ENCODE measurements around the gene SULT2B1.
A peak's percentile ranks its signal among the peaks of the same experiment; 100 is the strongest.

Gene SULT2B1

GRCh38 chr19:48634424-48635262 is 82.7 kb downstream of the SULT2B1 start:
- peak; percentile 92 for DNase-seq (ENCODE audit: low spot score)

GRCh38 chr19:48635263-48635965 is 83.4 kb downstream of the SULT2B1 start:
- peak; percentile 59 for DNase-seq (ENCODE audit: low spot score)

- DNase-seq (ENCODE audit: low spot score), result no peak
Measured at GRCh38 chr19:48635966-48636858, 84.2 kb downstream of the SULT2B1 start.

GRCh38 chr19:48636859-48637448 is 85.0 kb downstream of the SULT2B1 start, which contains the start of gene DBP:
TSS of gene DBP (minus strand) at chr19:48637379. CDS start at chr19:48636994, 385 bp downstream.
- DNase-seq (ENCODE audit: low spot score), result no peak

GRCh38 chr19:48637449-48637947 is 85.5 kb downstream of the SULT2B1 start:
- DNase-seq (ENCODE audit: low spot score), result peak; percentile 100

- DNase-seq (ENCODE audit: low spot score), result peak; percentile 92
Measured at GRCh38 chr19:48637948-48638830, 86.2 kb downstream of the SULT2B1 start.

- DNase-seq (ENCODE audit: low spot score), result no peak
Measured at GRCh38 chr19:48638831-48639381, 86.9 kb downstream of the SULT2B1 start.

GRCh38 chr19:48639483-48640375 is 87.8 kb downstream of the SULT2B1 start:
- DNase-seq (ENCODE audit: low spot score), result peak; percentile 31

- DNase-seq (ENCODE audit: low spot score), result no peak
Measured at GRCh38 chr19:48641850-48642249, 89.9 kb downstream of the SULT2B1 start.

GRCh38 chr19:48642862-48643261 is 90.9 kb downstream of the SULT2B1 start:
- DNase-seq (ENCODE audit: low spot score), result no peak

GRCh38 chr19:48644355-48644754 is 92.4 kb downstream of the SULT2B1 start:
- no peak for DNase-seq (ENCODE audit: low spot score)

GRCh38 chr19:48644839-48645619 is 93.1 kb downstream of the SULT2B1 start:
- peak; percentile 81 for DNase-seq (ENCODE audit: low spot score)

- DNase-seq (ENCODE audit: low spot score), result no peak
Measured at GRCh38 chr19:48645620-48646000, 93.6 kb downstream of the SULT2B1 start.

- DNase-seq (ENCODE audit: low spot score), result peak; percentile 94
Measured at GRCh38 chr19:48646001-48646721, 94.2 kb downstream of the SULT2B1 start, which contains the start of gene CA11. TSS of gene CA11 (minus strand) at chr19:48646187. CDS start at chr19:48645632, 555 bp downstream.

- DNase-seq (ENCODE audit: low spot score), result no peak
Measured at GRCh38 chr19:48646722-48647216, 94.8 kb downstream of the SULT2B1 start.

GRCh38 chr19:48648134-48648533 is 96.2 kb downstream of the SULT2B1 start:
- no peak for DNase-seq (ENCODE audit: low spot score)

Data from CD4-positive, alpha-beta T cell treated with Interleukin-2 at 100 ng/mL for 4 hours (primary cell).